GM12878 (cell line): ENCODE results near the gene MAML3. TPM values are rescaled to one million over a fixed set of nuclear protein-coding genes. Genes with fewer than 3 reads are reported as not detected.

Experiments used
- ATAC-seq: fragments of 200-7000 bp; cut with Tn5 transposase; 3 replicates; pipeline ENCODE4 v1.9.1; 2020; ENCODE audit warnings: mild to moderate bottlenecking, moderate library complexity
- BruUV-seq: library from RNA; stranded (reverse); fragments of 400-500 nt; replicated peaks from 2 replicates; lab custom pipeline; 2021; lab: Mats Ljungman, UMichigan
- CTCF ChIA-PET: fragments of 300-600 bp; sonication (Branson Sonifier 250); formaldehyde crosslinking; extraction: SDS; loops from one replicate; lab custom pipeline; 2021; ENCODE audit warnings: inconsistent platforms; lab: Yijun Ruan, JAX
- POLR2A ChIA-PET: fragments of 350-600 bp; formaldehyde crosslinking; extraction: SDS; loops from one replicate; lab custom pipeline; 2021; ENCODE audit warnings: inconsistent platforms; lab: Charles Lee
- RAD21 ChIA-PET: fragments of 300-600 bp; sonication (Branson Sonifier 250); formaldehyde crosslinking; loops from one replicate; lab custom pipeline; 2023; ENCODE audit warnings: antibody characterized with exemption; ENCODE audit not compliant: unreplicated experiment; lab: Charles Lee
- SMC1A ChIA-PET: fragments of 300-600 bp; sonication (Branson Sonifier 250); formaldehyde crosslinking; loops from one replicate; lab custom pipeline; 2023; ENCODE audit not compliant: unreplicated experiment, uncharacterized antibody; lab: Charles Lee
- DNase-seq: peaks from one replicate; pipeline ENCODE4 v3.0.0-alpha.2; 2011; ENCODE audit warnings: low read depth, low spot score
- FAIRE-seq: peaks from 3 replicates; lab custom pipeline; 2011; peaks lifted over from hg19 to GRCh38; lab: Jason Lieb, UNC
- H2AFZ ChIP-seq: 2 replicates; pipeline ENCODE4 v1.6.0; 2011; ENCODE audit warnings: low read depth, low read length, control low read depth; ENCODE audit not compliant: control insufficient read depth
- H3K27ac ChIP-seq: 2 replicates; pipeline ENCODE4 v1.5.1; 2011; ENCODE audit warnings: control low read depth; ENCODE audit not compliant: control insufficient read depth, insufficient read depth
- H3K27me3 ChIP-seq, 2 experiments: replicated peaks in 1 of 2; 2 replicates each; pipeline versions ENCODE4 v1.6.0 to v1.6.1; 2011; ENCODE audit warnings: low read length in 1 of 2; ENCODE audit not compliant: control insufficient read depth in 2 of 2, insufficient read depth in 2 of 2
- H3K36me3 ChIP-seq, 2 experiments: 2 replicates each; pipeline ENCODE4 v1.5.1; 2011; ENCODE audit warnings: low read length in 1 of 2; ENCODE audit not compliant: control insufficient read depth in 2 of 2, insufficient read depth in 2 of 2
- H3K4me1 ChIP-seq: 2 replicates; pipeline ENCODE4 v1.6.1; 2011; ENCODE audit warnings: mild to moderate bottlenecking, low read length, moderate library complexity, mixed read lengths; ENCODE audit not compliant: control insufficient read depth, insufficient read depth
- H3K4me2 ChIP-seq: 2 replicates; pipeline ENCODE4 v1.6.0; 2011; ENCODE audit warnings: control low read depth; ENCODE audit not compliant: control insufficient read depth, insufficient read depth
- H3K4me3 ChIP-seq: fragments of 200-600 bp; sonication (generic); 2 replicates; pipeline ENCODE4 v1.5.1; 2016
- H3K79me2 ChIP-seq: 2 replicates; pipeline ENCODE4 v1.6.0; 2011; ENCODE audit warnings: low read length; ENCODE audit not compliant: control insufficient read depth, insufficient read depth
- H3K9ac ChIP-seq: 2 replicates; pipeline ENCODE4 v1.8.0; 2011; ENCODE audit warnings: low read length, control low read depth, mixed read lengths; ENCODE audit not compliant: control insufficient read depth, insufficient read depth
- H3K9me3 ChIP-seq: replicated peaks from 3 replicates; pipeline ENCODE4 v1.5.1; 2011; ENCODE audit warnings: mild to moderate bottlenecking, low read length; ENCODE audit not compliant: control insufficient read depth, insufficient read depth
- H4K20me1 ChIP-seq: 2 replicates; pipeline ENCODE4 v1.6.0; 2011; ENCODE audit not compliant: control insufficient read depth, insufficient read depth
- ASH2L ChIP-seq: fragments of 300-600, 200-600 bp; sonication (generic); IDR thresholded peaks from 2 replicates; pipeline ENCODE4 v1.6.1; 2017; ENCODE audit warnings: low read depth, mild to moderate bottlenecking, borderline replicate concordance
- EED ChIP-seq: sonication (generic); IDR thresholded peaks from 2 replicates; pipeline ENCODE4 v1.6.1; 2016; ENCODE audit warnings: antibody characterized with exemption, low read depth
- FOXM1 ChIP-seq: IDR thresholded peaks from 2 replicates; pipeline ENCODE4 v1.6.1; 2012; ENCODE audit warnings: low read depth, mild to moderate bottlenecking, inconsistent platforms, low read length, moderate library complexity
- HCFC1 ChIP-seq: fragments of 150-350 bp; IDR thresholded peaks from 2 replicates; pipeline ENCODE4 v1.6.1; 2014; ENCODE audit warnings: low read length
- IRF4 ChIP-seq: IDR thresholded peaks from 2 replicates; pipeline ENCODE4 v1.6.1; 2011; ENCODE audit warnings: low read depth, low read length
- JUNB ChIP-seq: IDR thresholded peaks from 2 replicates; pipeline ENCODE4 v1.6.1; 2016; ENCODE audit warnings: antibody characterized with exemption, mild to moderate bottlenecking
- NFYA ChIP-seq: IDR thresholded peaks from 2 replicates; pipeline ENCODE4 v1.6.1; 2011; ENCODE audit warnings: low read depth, mild to moderate bottlenecking, low read length, improper control_type of control experiment, borderline replicate concordance
- PAX5 ChIP-seq: IDR thresholded peaks from 2 replicates; pipeline ENCODE4 v1.6.1; 2011; ENCODE audit warnings: low read depth, low read length, borderline replicate concordance
- SIN3A ChIP-seq: IDR thresholded peaks from 2 replicates; pipeline ENCODE4 v1.6.1; 2012; ENCODE audit warnings: low read depth, low read length, improper control_type of control experiment
- SP1 ChIP-seq: IDR thresholded peaks from one replicate; pipeline ENCODE4 v1.6.1; 2011; ENCODE audit warnings: low read depth, low read length
- WRNIP1 ChIP-seq: IDR thresholded peaks from 2 replicates; pipeline ENCODE4 v1.6.1; 2011; ENCODE audit warnings: low read depth, low read length, improper control_type of control experiment, borderline replicate concordance
- WGBS: methylation state at CpG from one replicate; pipeline ENCODE4 v1.1.6; 2016; ENCODE audit warnings: low lambda C conversion rate; ENCODE audit not compliant: insufficient replicate concordance, insufficient coverage; ENCODE audit errors: missing lambda C conversion rate; 5-methylcytosine and 5-hydroxymethylcytosine counted together
- in situ Hi-C: fragments of 300-500 bp; cut with MboI; formaldehyde crosslinking; loops from 9 replicates; pipeline ENCODE4 v1.14.3; 2018; ENCODE audit warnings: mixed read lengths
- intact Hi-C: fragments of 100-400 bp; cut with micrococcal nuclease; formaldehyde crosslinking; loops from one replicate; pipeline ENCODE4 v1.14.2; 2022; ENCODE audit not compliant: unreplicated experiment
- polyA plus RNA-seq, 11 experiments: library from polyadenylated mRNA; depleted of rRNA in 4 of 11; unstranded in 6 of 11; stranded (reverse) in 5 of 11; fragments of >200 nt; fragmentation: Nextera tagmentation in 4 of 11; fragmentation: Illumina TruSeq in 1 of 11; extraction: Ambion mirVana in 4 of 11; extraction: Trizol in 1 of 11; gene quantifications; 1 replicate in 1 of 11; 2 replicates in 10 of 11; pipeline versions ENCODE4 v1.2.1 to v1.2.3, GENCODE V29; 2011 to 2016; ENCODE audit warnings: inconsistent platforms in 2 of 11, missing spikeins in 2 of 11, low read depth in 1 of 11
- total RNA-seq, 4 experiments: library from RNA; depleted of rRNA in 3 of 4; stranded (reverse); fragments of >200 nt in 3 of 4; fragmentation: Illumina TruSeq in 1 of 4; extraction: Trizol in 1 of 4; gene quantifications; 2 replicates each; pipeline versions ENCODE4 v1.2.1 to v1.2.3, GENCODE V29; 2013 to 2021
- TF ChIP-seq, protein P1 (sequence below): IDR thresholded peaks from 2 replicates; pipeline ENCODE4 v1.6.1; 2012; ENCODE audit warnings: mild to moderate bottlenecking, low read depth, low read length

MAML3 gene
- total and polyA plus RNA-seq, 10 of the 15 experiments (the other 5 are each of a cell fraction or from before 2014, with no cell fraction given): under 0.01 to 0.53 (median 0.06) TPM; not detected in 2

- Histone ChIP-seq H4K20me1 (no peaks in the 10 kb centered on the region), H2AFZ (no peak overlapping the region), H3K9ac (no peak overlapping the region), H3K36me3 (no peaks in the 10 kb centered on the region), H3K4me3 (no peak overlapping the region), H3K27ac (no peak overlapping the region), H3K79me2 (no peaks in the 10 kb centered on the region), H3K4me1 (no peaks in the 10 kb centered on the region), H3K4me2 (no peak overlapping the region), H3K27me3 (peaks cover 0 to 4% of the 10 kb centered on the region in 2 experiments; a peak in 1 of 4 replicates), H3K9me3 (no peaks in the 10 kb centered on the region)
- no TSS peak for BruUV-seq
- TF ChIP-seq FOXM1 (no peak), EED (no peak), NFYA (no peak), IRF4 (no peak), HCFC1 (no peak), PAX5 (no peak), SP1 (no peak), ASH2L (no peak), JUNB (no peak), WRNIP1 (no peak), SIN3A (no peak)
- TF ChIP-seq, protein P1, sequence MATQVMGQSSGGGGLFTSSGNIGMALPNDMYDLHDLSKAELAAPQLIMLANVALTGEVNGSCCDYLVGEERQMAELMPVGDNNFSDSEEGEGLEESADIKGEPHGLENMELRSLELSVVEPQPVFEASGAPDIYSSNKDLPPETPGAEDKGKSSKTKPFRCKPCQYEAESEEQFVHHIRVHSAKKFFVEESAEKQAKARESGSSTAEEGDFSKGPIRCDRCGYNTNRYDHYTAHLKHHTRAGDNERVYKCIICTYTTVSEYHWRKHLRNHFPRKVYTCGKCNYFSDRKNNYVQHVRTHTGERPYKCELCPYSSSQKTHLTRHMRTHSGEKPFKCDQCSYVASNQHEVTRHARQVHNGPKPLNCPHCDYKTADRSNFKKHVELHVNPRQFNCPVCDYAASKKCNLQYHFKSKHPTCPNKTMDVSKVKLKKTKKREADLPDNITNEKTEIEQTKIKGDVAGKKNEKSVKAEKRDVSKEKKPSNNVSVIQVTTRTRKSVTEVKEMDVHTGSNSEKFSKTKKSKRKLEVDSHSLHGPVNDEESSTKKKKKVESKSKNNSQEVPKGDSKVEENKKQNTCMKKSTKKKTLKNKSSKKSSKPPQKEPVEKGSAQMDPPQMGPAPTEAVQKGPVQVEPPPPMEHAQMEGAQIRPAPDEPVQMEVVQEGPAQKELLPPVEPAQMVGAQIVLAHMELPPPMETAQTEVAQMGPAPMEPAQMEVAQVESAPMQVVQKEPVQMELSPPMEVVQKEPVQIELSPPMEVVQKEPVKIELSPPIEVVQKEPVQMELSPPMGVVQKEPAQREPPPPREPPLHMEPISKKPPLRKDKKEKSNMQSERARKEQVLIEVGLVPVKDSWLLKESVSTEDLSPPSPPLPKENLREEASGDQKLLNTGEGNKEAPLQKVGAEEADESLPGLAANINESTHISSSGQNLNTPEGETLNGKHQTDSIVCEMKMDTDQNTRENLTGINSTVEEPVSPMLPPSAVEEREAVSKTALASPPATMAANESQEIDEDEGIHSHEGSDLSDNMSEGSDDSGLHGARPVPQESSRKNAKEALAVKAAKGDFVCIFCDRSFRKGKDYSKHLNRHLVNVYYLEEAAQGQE: no peak
- in situ Hi-C loops (no loop called here), intact Hi-C loops (no loop called here)
- FAIRE-seq (no peak), ATAC-seq (no peak), DNase-seq (no peak)
- POLR2A ChIA-PET: no interaction called here
- WGBS: 34% methylated on average over 2 of the region's 2 CpGs
- SMC1A ChIA-PET: interaction anchor here (0.9 to 1.0 kb wide), 2 partner anchors 8 to 13 kb away, joined by 3 to 4 read pairs; no protein-coding TSS in a partner anchor
- RAD21 ChIA-PET: no interaction called here
- CTCF ChIA-PET: no interaction called here
Observed at GRCh38 chr4:140004922-140005627, 148.9 kb downstream of the MAML3 start.
